CD4-positive, CD25-positive, alpha-beta regulatory T cell (primary cell): ENCODE results near the gene RAB22A. TPM values are rescaled to one million over a fixed set of nuclear protein-coding genes. Genes with fewer than 3 reads are reported as not detected.

Experiments
- ATAC-seq, 2 donors: fragments of 150-1000 bp; cut with Tn5 transposase; one replicate each; pipeline ENCODE4 v1.10.0; 2021; ENCODE audit warnings: low read depth in 2 of 2, moderate number of reproducible peaks in 2 of 2, moderate library complexity in 1 of 2
- DNase-seq, 3 donors: peaks; one replicate each; pipeline versions ENCODE4 v3.0.0 to v3.0.0-alpha.2; 2012 to 2022; ENCODE audit warnings: mixed read lengths in 1 of 3
- H3K27ac ChIP-seq: one replicate; pipeline ENCODE4 v1.7.0; 2013; ENCODE audit warnings: mild to moderate bottlenecking, low read length; ENCODE audit not compliant: insufficient read depth, poor library complexity, severe bottlenecking
- H3K27me3 ChIP-seq: one replicate; pipeline ENCODE4 v1.7.0; 2013; ENCODE audit warnings: low read length; ENCODE audit not compliant: control insufficient read depth, insufficient read depth
- H3K36me3 ChIP-seq: one replicate; pipeline ENCODE4 v1.7.0; 2013; ENCODE audit warnings: mild to moderate bottlenecking, low read length, moderate library complexity; ENCODE audit not compliant: control insufficient read depth, insufficient read depth
- H3K4me1 ChIP-seq: 2 replicates; pipeline ENCODE4 v1.7.0; 2013; ENCODE audit warnings: mild to moderate bottlenecking, low read length; ENCODE audit not compliant: insufficient read depth, control insufficient read depth, poor library complexity, severe bottlenecking
- H3K4me3 ChIP-seq: one replicate; pipeline ENCODE4 v1.7.0; 2013; ENCODE audit warnings: low read depth, mild to moderate bottlenecking, low read length, moderate library complexity
- H3K9me3 ChIP-seq, 2 experiments: 1 replicate in 1 of 2; 2 replicates in 1 of 2; pipeline ENCODE4 v1.7.0; 2013; ENCODE audit warnings: low read length in 2 of 2, mild to moderate bottlenecking in 1 of 2, moderate library complexity in 1 of 2; ENCODE audit not compliant: control insufficient read depth in 2 of 2
- H3K27ac Mint-ChIP-seq, 3 donors: one replicate each; pipeline ENCODE4 v1.8.0; 2020 to 2022; ENCODE audit warnings: mild to moderate bottlenecking in 3 of 3, mixed read lengths in 3 of 3, moderate library complexity in 2 of 3
- H3K27me3 Mint-ChIP-seq: one replicate; pipeline ENCODE4 v1.8.0; 2022; ENCODE audit warnings: mild to moderate bottlenecking, mixed read lengths
- H3K36me3 Mint-ChIP-seq: one replicate; pipeline ENCODE4 v1.8.0; 2020; ENCODE audit warnings: mixed read lengths
- H3K4me1 Mint-ChIP-seq, 4 donors: one replicate each; pipeline ENCODE4 v1.8.0; 2020 to 2022; ENCODE audit warnings: mixed read lengths in 4 of 4, mild to moderate bottlenecking in 1 of 4
- H3K4me3 Mint-ChIP-seq, 4 donors: one replicate each; pipeline ENCODE4 v1.8.0; 2020 to 2022; ENCODE audit warnings: mild to moderate bottlenecking in 4 of 4, mixed read lengths in 4 of 4, moderate library complexity in 3 of 4
- H3K9me3 Mint-ChIP-seq, 7 donors: one replicate each; pipeline ENCODE4 v1.8.0; 2020 to 2022; ENCODE audit warnings: mixed read lengths in 7 of 7, mild to moderate bottlenecking in 3 of 7, moderate library complexity in 2 of 7
- polyA plus RNA-seq, 4 donors: library from polyadenylated mRNA; unstranded; fragments of 300-500 nt; fragmentation: Illumina TruSeq; gene quantifications; one replicate each; pipeline ENCODE4 v1.2.3, GENCODE V29; 2021
- total RNA-seq: library from RNA; stranded (reverse); gene quantifications from one replicate; pipeline ENCODE4 v1.2.3, GENCODE V29; 2022

The RAB22A gene
- total and polyA plus RNA-seq, 5 donors from 2014 or later, result 11.3 to 21.9 (median 13.2) TPM

DNA sequence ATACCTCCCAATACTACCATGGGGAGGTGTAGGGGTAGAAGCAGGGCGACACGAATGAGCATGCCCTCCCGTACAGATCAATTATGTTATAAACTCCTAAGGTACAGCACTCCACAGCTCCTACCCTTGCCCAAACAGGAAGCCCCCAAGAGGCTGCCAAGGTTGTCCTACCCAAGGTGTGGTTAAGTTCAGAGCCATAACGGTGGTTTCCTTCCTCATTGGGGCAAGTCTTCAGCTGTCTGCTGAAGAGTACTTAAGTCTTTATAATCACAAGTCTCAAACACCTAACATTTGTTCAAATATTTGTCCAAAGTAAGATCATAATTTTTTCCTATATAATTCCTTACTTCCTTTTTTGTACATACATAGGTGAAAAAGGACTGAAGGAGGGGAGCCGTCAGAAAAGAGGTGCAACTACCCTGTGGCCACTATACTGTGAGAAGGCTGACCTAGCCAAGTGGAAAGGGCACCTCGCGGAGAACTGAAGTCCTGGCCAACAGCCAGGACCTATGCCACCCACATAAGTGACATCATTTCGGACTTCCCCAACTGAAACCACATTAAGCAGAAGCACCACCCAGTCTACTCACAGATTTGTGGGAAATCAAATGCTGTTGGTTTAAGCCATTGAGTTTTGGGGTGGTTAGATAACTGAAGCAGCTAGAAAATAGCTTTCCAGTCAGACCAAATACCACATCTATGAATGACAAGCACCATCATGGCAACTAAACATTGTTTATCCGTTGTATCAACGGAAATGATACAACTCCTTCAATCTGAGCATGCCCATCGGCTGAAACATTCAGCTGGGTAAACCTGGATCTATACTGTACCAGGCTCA, 2.9 kb upstream of the RAB22A start:
- peak; percentile 75 to 88 (median 81) for DNase-seq
- Histone ChIP-seq H3K4me1 (peaks cover 42% of the 10 kb centered on the region), H3K9me3 (no peaks in the 10 kb centered on the region), H3K36me3 (peaks cover 2% of the 10 kb centered on the region), H3K27ac (peak overlapping the region; percentile 98), H3K4me3 (peak overlapping the region; percentile 70), H3K27me3 (no peaks in the 10 kb centered on the region)
- Mint-ChIP-seq H3K4me1 (peaks cover 24 to 74% (median 44%) of the 10 kb centered on the region in 4 donors), H3K4me3 (peak overlapping the region; percentile 77 to 93 (median 84)), H3K36me3 (peaks cover 3% of the 10 kb centered on the region), H3K27ac (peak overlapping the region; percentile 96 to 99 (median 97)), H3K27me3 (no peaks in the 10 kb centered on the region), H3K9me3 (no peaks in the 10 kb centered on the region)
- peak; percentile 71 to 78 for ATAC-seq

DNA sequence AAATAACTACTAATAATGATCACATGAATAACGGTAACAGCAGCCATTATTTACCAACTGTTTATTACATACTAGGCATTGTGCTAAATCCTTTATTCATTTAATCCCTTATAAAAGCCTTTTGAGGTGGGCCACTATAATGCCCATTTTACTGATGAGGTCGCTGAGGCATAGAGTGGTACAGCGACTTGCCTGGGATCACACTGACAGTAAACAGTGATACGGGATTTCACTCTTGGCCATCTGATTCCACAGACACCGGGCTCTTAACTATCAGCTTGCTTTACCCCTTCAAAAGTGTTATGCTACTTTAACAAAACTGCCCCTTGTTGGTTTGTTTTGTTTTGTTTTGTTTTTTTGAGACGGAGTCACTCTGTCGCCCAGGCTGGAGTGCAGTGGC, 2.2 kb upstream of the RAB22A start:
- H3K27me3 ChIP-seq, result no peaks in the 10 kb centered on the region
- H3K4me3 ChIP-seq, result peak overlapping the region; percentile 70
- H3K27ac ChIP-seq, result peak overlapping the region; percentile 98
- Mint-ChIP-seq H3K27ac (peak overlapping the region; percentile 96 to 99 (median 97)), H3K27me3 (no peaks in the 10 kb centered on the region), H3K9me3 (no peaks in the 10 kb centered on the region), H3K4me3 (peak overlapping the region; percentile 77 to 93 (median 84)), H3K4me1 (peaks cover 24 to 78% (median 44%) of the 10 kb centered on the region in 4 donors), H3K36me3 (peaks cover 3% of the 10 kb centered on the region)
- no peaks in the 10 kb centered on the region for H3K9me3 ChIP-seq
- peaks cover 46% of the 10 kb centered on the region for H3K4me1 ChIP-seq
- no peak for ATAC-seq
- no peaks in the 10 kb centered on the region for H3K36me3 ChIP-seq
- no peak for DNase-seq

DNA sequence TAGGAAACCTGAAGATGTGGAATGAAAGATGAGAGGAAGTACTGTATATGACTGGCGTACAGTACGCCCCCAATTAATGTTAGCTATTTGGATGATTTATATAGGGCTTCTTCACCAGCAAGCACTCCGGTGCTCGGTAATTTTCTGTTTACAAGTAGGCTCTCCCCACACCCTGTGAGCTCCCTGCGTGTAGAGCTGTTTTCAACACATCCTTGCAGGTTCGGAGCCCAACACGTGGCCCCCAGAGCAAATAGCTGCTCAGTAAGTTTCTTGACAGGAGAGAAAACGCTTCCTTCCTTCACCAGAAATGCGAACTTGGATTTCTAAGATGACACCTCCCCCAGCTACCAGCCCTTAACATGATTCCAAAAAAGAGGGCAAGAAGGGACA, 1.2 kb upstream of the RAB22A start:
- Histone ChIP-seq H3K4me1 (peaks cover 53% of the 10 kb centered on the region), H3K27me3 (no peaks in the 10 kb centered on the region), H3K36me3 (peaks cover 7% of the 10 kb centered on the region), H3K27ac (peak overlapping the region; percentile 98), H3K4me3 (peak overlapping the region; percentile 39), H3K9me3 (no peaks in the 10 kb centered on the region)
- peaks cover 10% of the 10 kb centered on the region for H3K36me3 Mint-ChIP-seq
- H3K27me3 Mint-ChIP-seq, result no peaks in the 10 kb centered on the region
- peak in 2 of 3 donors; percentile 14 to 38 for DNase-seq
- H3K4me1 Mint-ChIP-seq, result peaks cover 24 to 77% (median 48%) of the 10 kb centered on the region in 4 donors
- H3K27ac Mint-ChIP-seq, result peak overlapping the region; percentile 83 to 99 (median 97)
- peak overlapping the region; percentile 78 to 93 (median 87) for H3K4me3 Mint-ChIP-seq
- no peaks in the 10 kb centered on the region for H3K9me3 Mint-ChIP-seq
- ATAC-seq, result no peak

DNA sequence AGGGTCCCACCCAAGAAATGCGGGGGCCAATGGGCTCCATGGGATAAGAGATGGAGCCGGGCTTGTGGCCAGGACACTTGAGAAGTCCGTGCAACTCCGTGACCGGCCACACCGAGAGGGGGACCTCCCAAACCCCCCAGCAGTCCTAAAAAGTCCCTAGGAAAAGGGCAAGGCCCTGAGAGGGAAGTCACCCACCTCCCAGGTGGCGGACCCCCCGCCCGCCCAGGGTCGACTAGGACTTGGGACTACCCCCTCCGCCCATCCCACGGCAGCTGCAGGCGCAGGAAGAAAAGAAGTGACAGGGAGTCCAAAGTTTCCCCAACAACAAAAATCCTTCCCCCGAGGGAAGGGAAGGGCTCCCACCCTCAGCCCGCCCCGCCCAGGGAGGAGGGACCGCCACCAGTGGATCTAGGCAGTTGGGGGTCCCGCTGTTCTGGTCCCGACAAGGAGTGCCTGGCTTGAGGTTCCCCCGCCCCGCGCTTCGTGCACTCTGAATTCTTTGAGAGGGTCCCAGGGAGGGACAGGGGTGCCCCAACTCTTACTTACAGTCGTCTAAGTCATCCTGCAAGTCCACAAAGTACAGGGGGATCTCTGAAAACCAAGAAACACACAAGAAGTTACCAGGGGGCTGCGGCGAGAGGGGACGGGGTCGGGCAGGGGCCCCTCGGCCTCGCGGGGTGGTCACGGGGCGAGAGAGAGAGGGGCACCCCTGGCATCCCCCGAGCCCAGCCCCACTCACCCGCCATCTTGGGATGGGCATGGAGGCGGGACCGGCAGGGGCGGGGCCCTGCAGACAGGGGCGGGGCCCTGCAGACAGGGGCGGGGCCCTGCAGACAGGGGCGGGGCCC, 611 bp upstream of the RAB22A start:
- H3K4me3 ChIP-seq, result peak overlapping the region; percentile 44
- Mint-ChIP-seq H3K4me3 (peak overlapping the region; percentile 78 to 93 (median 87)), H3K4me1 (peaks cover 24 to 77% (median 51%) of the 10 kb centered on the region in 4 donors), H3K27ac (peak overlapping the region; percentile 83 to 99 (median 97)), H3K36me3 (peaks cover 16% of the 10 kb centered on the region), H3K9me3 (no peaks in the 10 kb centered on the region), H3K27me3 (no peaks in the 10 kb centered on the region)
- H3K36me3 ChIP-seq, result peaks cover 13% of the 10 kb centered on the region
- ATAC-seq (peak; percentile 28 to 40), DNase-seq (peak in 2 of 3 donors; percentile 56 to 63)
- no peaks in the 10 kb centered on the region for H3K27me3 ChIP-seq
- H3K27ac ChIP-seq, result peak overlapping the region; percentile 98
- H3K4me1 ChIP-seq, result peaks cover 59% of the 10 kb centered on the region
- no peaks in the 10 kb centered on the region for H3K9me3 ChIP-seq

DNA sequence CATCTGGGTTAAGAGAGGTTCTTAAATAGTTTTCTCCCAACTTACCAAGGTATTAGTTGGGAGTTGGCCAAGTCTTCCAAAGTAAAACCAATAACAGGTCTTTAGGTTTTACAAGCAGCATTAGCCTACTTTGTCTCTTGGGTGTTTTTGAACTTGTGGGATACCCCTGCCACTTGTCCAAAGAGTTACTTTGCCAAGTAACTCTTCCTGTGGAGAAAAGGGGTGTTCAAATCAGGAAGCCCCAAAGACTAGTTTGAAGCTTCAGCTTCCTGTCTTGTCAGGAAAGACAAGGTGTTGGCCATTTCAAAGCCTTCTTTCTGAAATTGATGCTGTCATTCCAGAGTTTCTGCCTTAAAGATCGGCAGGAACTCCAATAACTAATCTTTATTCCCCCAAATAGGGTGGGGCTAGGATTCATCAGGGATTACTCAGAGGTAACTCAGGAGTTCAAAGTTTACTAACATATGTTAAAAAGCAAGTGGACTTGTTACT, 822 bp downstream of the RAB22A start:
- Histone ChIP-seq H3K36me3 (peaks cover 20% of the 10 kb centered on the region), H3K4me3 (peak overlapping the region; percentile 95), H3K27ac (peak overlapping the region; percentile 92), H3K27me3 (no peaks in the 10 kb centered on the region), H3K9me3 (no peaks in the 10 kb centered on the region), H3K4me1 (peaks cover 59% of the 10 kb centered on the region)
- ATAC-seq (no peak), DNase-seq (peak in 2 of 3 donors; percentile 19 to 44)
- Mint-ChIP-seq H3K27me3 (no peaks in the 10 kb centered on the region), H3K4me1 (peaks cover 19 to 78% (median 47%) of the 10 kb centered on the region in 4 donors), H3K36me3 (peaks cover 20% of the 10 kb centered on the region), H3K27ac (peak overlapping the region; percentile 87 to 94 (median 91)), H3K4me3 (peak overlapping the region; percentile 92 to 100 (median 96)), H3K9me3 (peaks cover 0 to 1% (median 0%) of the 10 kb centered on the region in 7 donors)

DNA sequence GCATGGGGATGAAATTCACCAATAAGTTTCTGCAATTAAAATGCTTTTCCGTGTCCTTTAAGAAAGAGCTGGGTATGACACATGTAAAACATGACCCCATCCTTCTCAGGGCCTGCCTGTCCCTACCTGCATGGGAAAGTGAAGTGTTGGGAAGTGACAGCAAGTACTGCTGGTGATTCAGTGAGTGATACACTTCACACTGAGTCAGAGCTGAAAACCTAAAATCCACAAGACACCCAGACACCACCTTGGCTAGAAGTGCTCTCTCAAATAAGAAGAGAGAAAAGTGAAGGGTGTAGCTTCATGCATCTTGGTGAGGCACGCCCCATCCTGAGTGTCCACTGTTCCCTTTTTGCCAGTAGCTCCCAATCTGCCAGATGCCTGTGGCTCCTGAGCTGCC, 3.3 kb downstream of the RAB22A start:
- H3K36me3 Mint-ChIP-seq, result peaks cover 34% of the 10 kb centered on the region

DNA sequence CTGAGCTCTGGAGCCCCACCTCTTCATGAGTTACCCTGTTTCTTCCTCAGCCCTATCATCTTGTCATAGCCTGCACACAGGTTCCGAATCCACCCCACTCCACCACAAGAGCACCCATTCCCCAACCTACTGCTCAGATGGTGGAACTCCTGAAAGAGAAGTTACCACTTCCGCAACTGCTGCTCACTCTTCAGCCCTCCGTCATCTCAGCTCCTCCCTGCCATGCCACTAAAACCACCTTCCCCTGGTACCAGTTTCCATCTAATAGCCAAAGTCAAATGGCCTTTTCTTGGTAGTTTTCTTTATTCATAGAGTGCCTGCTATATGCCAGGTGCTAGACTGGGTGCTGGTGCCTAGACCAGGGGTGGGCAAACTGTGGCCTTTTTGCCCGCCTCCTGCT, 3.9 kb downstream of the RAB22A start:
- Histone ChIP-seq H3K27me3 (no peaks in the 10 kb centered on the region), H3K27ac (no peak overlapping the region), H3K9me3 (no peaks in the 10 kb centered on the region), H3K4me3 (no peak overlapping the region), H3K4me1 (peaks cover 46% of the 10 kb centered on the region), H3K36me3 (peaks cover 35% of the 10 kb centered on the region)
- Mint-ChIP-seq H3K4me1 (peaks cover 9 to 68% (median 39%) of the 10 kb centered on the region in 4 donors), H3K4me3 (peak overlapping the region; percentile 31 to 71 (median 60)), H3K36me3 (peaks cover 34% of the 10 kb centered on the region), H3K27me3 (no peaks in the 10 kb centered on the region), H3K27ac (peak overlapping the region; percentile 36 to 85 (median 56)), H3K9me3 (peaks cover 0 to 1% (median 0%) of the 10 kb centered on the region in 7 donors)
- ATAC-seq, result no peak
- DNase-seq, result no peak

More for the DNA sequence above, 3.3 kb downstream of the RAB22A start:
- Histone ChIP-seq H3K4me3 (no peak overlapping the region), H3K9me3 (no peaks in the 10 kb centered on the region), H3K36me3 (peaks cover 34% of the 10 kb centered on the region), H3K4me1 (peaks cover 51% of the 10 kb centered on the region), H3K27me3 (no peaks in the 10 kb centered on the region), H3K27ac (no peak overlapping the region)
- Mint-ChIP-seq H3K27me3 (no peaks in the 10 kb centered on the region), H3K4me3 (peak overlapping the region; percentile 63 to 71 (median 66)), H3K9me3 (peaks cover 0 to 1% (median 0%) of the 10 kb centered on the region in 7 donors), H3K4me1 (peaks cover 12 to 73% (median 44%) of the 10 kb centered on the region in 4 donors), H3K27ac (peak overlapping the region in 2 of 3 donors; percentile 75 to 85)
- DNase-seq (no peak), ATAC-seq (no peak)
